ENCODE measurements around the gene UBASH3B. TPM values are rescaled to one million over a fixed set of nuclear protein-coding genes. Genes with fewer than 3 reads are reported as not detected.

Gene UBASH3B
- total and polyA plus RNA-seq, 2 experiments from 2014 or later = 5.1 to 11.1 TPM

- Histone ChIP-seq H3K4me3 (no peak overlapping the region), H3K9me2 (replicated peaks; ENCODE audit: insufficient read depth) (no peaks in the 10 kb centered on the region), H4K20me1 (ENCODE audit: insufficient read depth, poor library complexity, severe bottlenecking) (no peaks in the 10 kb centered on the region), H3K4me2 (no peak overlapping the region), H3K79me2 (no peaks in the 10 kb centered on the region), H3K9me3 (ENCODE audit: low read depth) (no peaks in the 10 kb centered on the region), H3K27me3 (no peaks in the 10 kb centered on the region), H3K36me3 (replicated peaks; ENCODE audit: insufficient read depth, low read depth) (no peaks in the 10 kb centered on the region), H3K4me1 (ENCODE audit: insufficient read depth) (no peaks in the 10 kb centered on the region), H2AFZ (no peak overlapping the region), H3K27ac (no peak overlapping the region)
- DNase-seq (ENCODE audit: low spot score) = no peak
- WGBS (ENCODE audit: low lambda C conversion rate, missing lambda C conversion rate) = 79% methylated on average over 2 of the region's 2 CpGs
- TF ChIP-seq EZH2 (IDR thresholded peaks at IDR 0.05; ENCODE audit: borderline replicate concordance) (no peak), EZH2phosphoT487 (IDR thresholded peaks at IDR 0.05; ENCODE audit: low read depth, severe bottlenecking, unreplicated experiment) (no peak), CTCF (IDR thresholded peaks at IDR 0.05; ENCODE audit: poor library complexity) (no peak)
These were observed 156.2 kb downstream of the UBASH3B start for GRCh38 chr11:122811721-122812120.

- Histone ChIP-seq H3K4me3 (no peak overlapping the region), H3K79me2 (no peaks in the 10 kb centered on the region), H3K27me3 (no peaks in the 10 kb centered on the region), H2AFZ (no peak overlapping the region), H4K20me1 (ENCODE audit: insufficient read depth, poor library complexity, severe bottlenecking) (no peaks in the 10 kb centered on the region), H3K4me2 (no peak overlapping the region), H3K4me1 (ENCODE audit: insufficient read depth) (no peaks in the 10 kb centered on the region), H3K36me3 (replicated peaks; ENCODE audit: insufficient read depth, low read depth) (no peaks in the 10 kb centered on the region), H3K9me2 (replicated peaks; ENCODE audit: insufficient read depth) (no peaks in the 10 kb centered on the region), H3K27ac (no peak overlapping the region), H3K9me3 (ENCODE audit: low read depth) (no peaks in the 10 kb centered on the region)
- 79% methylated on average over 4 of the region's 4 CpGs for WGBS (ENCODE audit: low lambda C conversion rate, missing lambda C conversion rate)
- DNase-seq (ENCODE audit: low spot score) = no peak
- no peak for TF ChIP-seq CTCF (IDR thresholded peaks at IDR 0.05; ENCODE audit: poor library complexity)
These were observed 157.1 kb downstream of the UBASH3B start for GRCh38 chr11:122812638-122813037.

DNA sequence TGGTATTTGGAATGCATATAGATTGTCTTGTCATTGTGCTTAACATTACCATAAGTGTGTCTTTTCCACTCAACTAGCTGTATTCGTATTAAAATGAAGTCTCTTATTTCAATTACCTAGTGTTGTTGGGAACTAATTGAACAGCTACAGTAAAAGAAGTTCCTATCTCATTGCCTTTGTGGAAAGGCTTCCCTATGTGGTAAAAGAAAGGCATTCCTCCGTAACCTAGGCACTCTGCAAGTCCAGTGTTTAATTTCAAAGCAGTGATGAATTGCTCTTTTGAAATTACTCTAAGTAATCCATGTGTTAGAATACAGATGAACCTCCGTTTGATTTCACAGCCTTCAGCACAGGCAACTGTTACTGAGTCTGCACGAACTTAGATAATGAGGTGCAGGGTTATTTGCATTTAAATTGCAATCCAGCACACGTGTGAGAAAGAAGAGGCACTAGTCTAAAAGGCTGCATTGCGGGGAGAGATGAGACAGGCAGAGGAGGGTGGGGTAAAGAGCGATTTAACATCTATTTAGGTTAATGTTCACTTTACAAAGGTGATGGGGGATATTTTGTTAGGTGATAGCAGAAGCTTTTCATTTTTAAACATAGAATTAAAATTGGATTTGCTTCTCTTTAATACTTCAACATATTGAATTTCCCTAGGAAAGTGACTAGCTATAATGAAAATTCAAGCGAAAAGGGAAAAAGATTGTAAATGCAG is 157.8 kb downstream of the UBASH3B start:
- 58% methylated on average over 8 of the region's 8 CpGs for WGBS (ENCODE audit: low lambda C conversion rate, missing lambda C conversion rate)
- Histone ChIP-seq H3K27me3 (no peaks in the 10 kb centered on the region), H3K36me3 (replicated peaks; ENCODE audit: insufficient read depth, low read depth) (no peaks in the 10 kb centered on the region), H3K79me2 (no peaks in the 10 kb centered on the region), H2AFZ (no peak overlapping the region), H3K4me1 (ENCODE audit: insufficient read depth) (no peaks in the 10 kb centered on the region), H3K4me2 (no peak overlapping the region), H3K9me2 (replicated peaks; ENCODE audit: insufficient read depth) (no peaks in the 10 kb centered on the region), H3K9me3 (ENCODE audit: low read depth) (no peaks in the 10 kb centered on the region), H3K27ac (no peak overlapping the region), H3K4me3 (no peak overlapping the region), H4K20me1 (ENCODE audit: insufficient read depth, poor library complexity, severe bottlenecking) (no peaks in the 10 kb centered on the region)
- DNase-seq (ENCODE audit: low spot score) = no peak
- TF ChIP-seq CTCF (IDR thresholded peaks at IDR 0.05; ENCODE audit: poor library complexity) (no peak), EZH2 (IDR thresholded peaks at IDR 0.05; ENCODE audit: borderline replicate concordance) (no peak), EZH2phosphoT487 (IDR thresholded peaks at IDR 0.05; ENCODE audit: low read depth, severe bottlenecking, unreplicated experiment) (no peak)
